HG03354 (cell line): ENCODE measurements around the gene UBA6.
"Not testable (repeated sequence)": the region's sequence is repeated elsewhere in the genome, so short reads cannot be mapped to it uniquely, and the experiment has no call there.

Source experiments
- ATAC-seq: cut with Tn5 transposase; IDR thresholded peaks from one replicate; pipeline ENCODE4 v1.9.1; 2021; ENCODE audit warnings: mild to moderate bottlenecking; ENCODE audit not compliant: unreplicated experiment, poor library complexity, severe bottlenecking

Gene UBA6

GRCh38 chr4:67714955-67715354, 14.0 kb upstream of the UBA6 start:
- ATAC-seq, result no peak

DNA sequence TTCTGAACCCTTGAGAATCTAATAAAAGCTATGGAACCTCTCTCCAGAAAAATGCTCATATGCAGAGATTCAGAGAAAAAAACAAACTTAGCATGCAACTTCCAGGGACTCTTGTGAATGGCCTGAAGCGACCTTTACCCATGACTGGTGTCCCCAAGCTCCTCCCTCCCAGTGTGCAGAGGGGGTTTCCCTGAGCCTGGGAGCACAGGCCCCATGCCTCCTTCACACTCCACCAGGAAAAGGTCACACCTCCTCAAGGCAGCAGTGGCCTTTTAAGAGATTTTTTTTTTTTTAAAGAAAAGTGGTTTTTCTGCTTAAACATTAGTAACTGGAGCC, 13.3 kb upstream of the UBA6 start:
- no peak for ATAC-seq

DNA sequence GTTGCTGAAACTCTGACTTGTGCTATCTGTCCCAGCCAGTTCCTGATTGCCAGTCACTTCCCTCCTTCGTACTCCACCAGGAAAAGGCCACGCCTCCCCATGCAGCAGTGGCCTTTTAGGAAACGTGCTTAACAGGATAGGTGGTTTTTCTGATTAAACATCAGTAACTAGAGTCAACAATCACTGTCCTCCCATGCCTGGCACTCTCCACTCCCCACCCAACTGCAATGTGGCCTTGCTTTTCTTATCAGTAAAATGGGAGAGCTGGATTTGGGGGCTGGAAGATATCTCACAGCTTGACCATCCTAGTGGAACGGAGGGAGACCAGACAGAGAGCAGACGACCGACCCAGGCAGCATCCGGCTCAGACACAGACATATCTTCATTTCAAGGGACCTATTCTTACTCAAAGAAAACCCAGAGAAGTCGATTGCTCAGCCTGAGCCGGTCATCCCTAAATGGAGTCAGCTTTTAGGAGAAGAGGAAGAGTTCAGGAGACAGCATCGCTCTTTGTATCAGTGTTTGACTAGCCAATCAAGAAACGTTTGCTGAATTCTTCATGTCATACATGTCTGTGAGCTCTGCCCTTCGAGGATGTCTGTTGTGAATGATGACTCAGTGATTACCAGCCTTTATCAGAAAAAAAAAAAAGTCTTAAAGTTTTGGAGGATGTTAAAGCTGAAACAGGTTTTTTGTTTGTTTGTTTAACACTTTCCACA, 12.7 kb upstream of the UBA6 start:
- ATAC-seq, result no peak

DNA sequence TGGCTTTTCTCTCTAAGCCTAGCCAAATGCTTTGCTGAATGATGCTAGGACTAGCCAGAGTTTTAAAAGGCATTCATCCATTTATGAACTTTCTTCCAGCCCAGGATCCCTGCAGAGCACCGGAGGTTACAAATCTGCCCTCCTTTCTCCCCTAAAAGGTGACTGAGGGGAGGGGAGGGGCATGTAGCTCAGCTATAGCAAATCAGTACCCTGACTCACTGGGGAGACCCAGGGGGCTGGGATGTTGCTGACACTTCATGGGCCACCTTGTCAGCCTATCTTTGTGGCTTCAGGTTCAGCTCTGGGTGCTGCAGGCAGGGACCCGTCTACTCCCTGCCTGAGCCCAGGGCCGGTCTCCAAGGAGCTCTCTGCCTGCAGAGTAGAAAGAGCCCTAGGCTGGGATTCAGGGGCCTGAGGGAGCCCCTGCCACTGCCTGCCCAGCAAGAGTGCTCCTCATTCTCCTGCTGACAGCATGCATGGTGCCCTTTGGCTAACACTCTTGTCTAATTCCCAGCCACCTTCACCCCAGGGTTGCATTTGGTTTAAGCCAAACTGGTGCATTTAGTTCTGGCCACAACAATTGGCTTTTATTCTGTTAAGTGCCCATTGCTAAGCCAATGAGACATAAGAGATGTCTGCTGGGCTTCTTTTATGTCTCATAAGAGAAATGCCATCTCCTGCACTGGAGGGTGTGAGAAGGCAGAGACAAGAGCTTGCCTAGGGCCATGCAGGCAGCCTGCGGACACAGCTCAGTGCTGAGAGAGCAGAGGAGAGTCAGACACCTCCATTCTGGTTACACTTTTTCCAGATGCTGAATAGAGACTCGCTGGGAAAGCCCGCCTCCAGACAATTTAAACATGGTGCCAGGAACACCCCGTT, 11.9 kb upstream of the UBA6 start:
- ATAC-seq, result no peak

DNA sequence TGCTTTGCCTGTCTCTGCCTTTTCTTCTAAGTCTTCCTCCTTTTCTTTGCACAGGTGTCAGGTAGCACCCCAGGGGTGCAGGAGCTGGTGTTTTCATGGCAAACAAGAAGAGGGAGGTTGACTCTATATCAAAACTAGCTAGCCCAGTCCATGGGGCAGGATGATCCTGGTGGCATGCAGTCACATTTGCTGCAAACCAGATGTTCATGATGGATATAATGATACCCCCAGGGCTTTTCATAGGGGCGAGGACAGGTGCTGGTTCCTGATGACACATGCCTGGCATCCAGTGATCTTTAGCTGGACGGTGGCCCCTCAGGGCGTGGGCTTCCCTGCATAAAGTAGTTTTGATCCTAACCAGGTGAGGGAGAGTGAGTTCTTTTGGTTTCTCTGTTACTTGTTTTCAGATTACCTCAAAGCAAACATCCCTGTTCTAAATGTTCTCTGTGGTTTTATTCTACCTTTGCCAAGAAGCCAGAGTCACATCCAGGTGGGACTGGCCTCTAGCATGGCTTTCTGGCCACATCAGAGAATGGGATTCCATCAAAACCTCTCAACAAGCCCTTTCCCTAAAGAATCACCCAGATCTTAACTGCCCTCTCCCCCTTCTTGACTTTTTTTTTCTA, 11.2 kb upstream of the UBA6 start:
- no peak for ATAC-seq

GRCh38 chr4:67706682-67707081, 5.7 kb upstream of the UBA6 start:
- ATAC-seq, result not testable (repeated sequence)

GRCh38 chr4:67704843-67705242, 3.9 kb upstream of the UBA6 start:
- no peak for ATAC-seq

GRCh38 chr4:67702166-67702565, 1.2 kb upstream of the UBA6 start:
- ATAC-seq, result no peak

DNA sequence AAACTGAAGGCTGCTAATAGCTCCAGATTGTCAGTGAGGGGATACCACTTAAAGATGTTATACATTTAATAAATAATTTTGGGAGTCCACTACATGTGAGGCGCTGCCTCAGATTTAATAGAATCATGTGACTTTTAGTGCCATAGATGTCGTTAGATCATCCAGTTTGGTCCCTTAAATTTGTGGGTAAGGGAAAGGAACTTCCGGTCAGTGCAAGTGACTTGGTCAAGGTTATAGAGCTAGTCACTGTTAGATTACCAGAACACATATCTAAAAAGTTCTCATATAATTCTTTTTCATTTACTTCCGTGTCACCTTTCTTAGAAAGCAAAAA, 529 bp upstream of the UBA6 start:
- ATAC-seq, result no peak

DNA sequence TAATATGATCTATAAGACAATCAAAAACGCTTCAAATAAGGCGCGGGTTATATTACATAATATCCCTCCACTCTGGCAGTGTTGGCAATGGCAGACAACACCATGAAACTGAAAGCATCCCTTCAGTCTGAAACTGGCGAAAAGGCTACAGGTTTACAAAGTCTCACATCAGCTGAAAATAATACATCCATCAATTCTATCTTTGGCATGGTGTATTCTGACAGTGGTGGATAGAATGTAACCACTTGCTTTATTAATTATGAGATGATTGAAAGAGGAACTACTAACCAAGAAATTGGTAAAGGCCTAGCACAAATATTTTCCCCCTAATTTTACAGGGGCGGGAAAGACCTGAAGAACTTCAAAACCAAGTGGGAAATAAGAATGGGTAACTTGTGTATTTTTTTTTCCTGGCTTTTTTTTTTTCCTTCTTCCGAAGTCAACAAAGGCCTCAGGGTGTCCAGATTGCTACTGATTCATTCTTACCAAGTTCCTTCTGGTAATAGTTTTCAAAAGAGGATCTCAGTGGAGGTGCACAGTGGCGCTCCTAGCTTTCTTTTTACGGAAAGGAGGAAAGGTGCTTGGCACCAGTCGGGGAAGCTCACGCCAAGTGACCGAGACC, 728 bp downstream of the UBA6 start:
- ATAC-seq, result peak; percentile 28

- no peak for ATAC-seq
Measured at GRCh38 chr4:67699603-67700002, 1.4 kb downstream of the UBA6 start.

DNA sequence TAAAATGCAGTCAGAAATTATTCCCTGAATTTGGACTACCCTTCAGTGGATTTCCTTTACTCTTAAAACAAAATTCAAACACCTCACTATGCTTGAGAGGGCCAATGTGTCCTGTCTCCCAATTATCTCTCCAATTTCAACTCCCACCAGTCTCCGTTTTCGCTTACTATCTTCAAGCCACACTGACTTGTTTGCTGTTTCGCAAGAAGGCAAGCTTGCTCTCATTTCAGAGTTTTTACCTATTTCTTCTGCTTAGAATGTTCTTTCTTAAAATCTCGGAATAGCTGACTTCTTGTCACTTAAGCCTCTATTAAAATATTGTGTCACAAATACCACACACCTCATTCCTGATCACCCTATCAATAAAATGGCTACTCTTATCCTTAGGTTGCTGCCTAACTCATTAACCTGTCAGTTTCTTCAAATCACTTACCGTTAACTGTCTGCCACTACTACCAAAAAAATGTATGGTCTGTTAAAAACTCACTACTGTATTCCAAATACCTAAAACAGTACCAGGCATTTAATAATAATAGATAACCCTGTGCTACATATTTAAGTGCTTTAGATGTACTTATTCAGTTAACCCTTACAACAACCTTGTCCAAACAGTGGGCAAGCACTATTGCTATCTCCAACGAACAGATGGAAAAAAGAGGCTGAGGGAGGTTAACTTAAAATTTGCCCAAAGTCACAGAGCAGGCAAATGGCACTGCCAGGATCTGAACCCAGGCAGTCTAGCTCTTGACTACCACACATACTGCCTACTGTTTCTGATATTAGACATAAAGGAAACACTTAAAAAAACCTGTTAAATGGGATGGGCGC, 2.9 kb downstream of the UBA6 start:
- no peak for ATAC-seq

GRCh38 chr4:67696061-67696460, 4.9 kb downstream of the UBA6 start:
- ATAC-seq, result no peak

DNA sequence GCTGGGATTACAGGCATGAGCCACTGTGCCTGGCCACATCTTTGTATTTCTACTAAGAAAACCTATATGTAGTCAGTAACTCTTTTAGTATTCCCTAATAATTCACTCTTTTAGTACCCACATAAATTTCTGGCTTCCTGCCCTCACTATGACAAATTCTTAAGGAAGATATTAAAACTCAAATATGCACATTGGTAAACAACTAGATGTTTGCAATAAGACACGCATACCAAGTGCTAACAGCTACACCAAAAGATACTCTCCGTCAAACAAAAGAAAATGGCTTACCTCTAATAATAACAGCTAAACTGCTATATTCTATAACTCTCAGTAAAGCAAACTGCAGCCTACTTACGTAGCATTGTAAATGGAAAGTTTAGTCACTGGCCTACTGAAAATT, 6.3 kb downstream of the UBA6 start:
- ATAC-seq, result no peak

GRCh38 chr4:67691328-67691727, 9.6 kb downstream of the UBA6 start:
- ATAC-seq, result no peak

GRCh38 chr4:67687636-67688035, 13.3 kb downstream of the UBA6 start:
- no peak for ATAC-seq

DNA sequence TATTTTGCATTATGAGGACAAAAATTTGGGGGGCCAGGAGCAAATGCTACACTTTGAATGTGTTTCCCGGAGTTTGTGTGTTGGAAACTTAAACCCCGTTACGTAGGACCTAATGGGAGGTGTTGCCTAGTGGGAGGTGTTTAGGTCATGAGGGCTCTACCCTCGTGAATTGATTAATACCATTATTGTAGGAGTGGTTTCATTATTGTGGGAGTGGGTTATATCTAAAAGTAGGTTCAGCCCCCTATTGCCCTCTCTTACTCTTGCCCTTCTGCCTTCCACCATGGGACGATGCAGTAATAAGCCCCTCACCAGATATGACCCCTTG, 15.5 kb downstream of the UBA6 start:
- ATAC-seq, result no peak

GRCh38 chr4:67684839-67685531, 16.0 kb downstream of the UBA6 start:
- ATAC-seq, result peak; percentile 57

DNA sequence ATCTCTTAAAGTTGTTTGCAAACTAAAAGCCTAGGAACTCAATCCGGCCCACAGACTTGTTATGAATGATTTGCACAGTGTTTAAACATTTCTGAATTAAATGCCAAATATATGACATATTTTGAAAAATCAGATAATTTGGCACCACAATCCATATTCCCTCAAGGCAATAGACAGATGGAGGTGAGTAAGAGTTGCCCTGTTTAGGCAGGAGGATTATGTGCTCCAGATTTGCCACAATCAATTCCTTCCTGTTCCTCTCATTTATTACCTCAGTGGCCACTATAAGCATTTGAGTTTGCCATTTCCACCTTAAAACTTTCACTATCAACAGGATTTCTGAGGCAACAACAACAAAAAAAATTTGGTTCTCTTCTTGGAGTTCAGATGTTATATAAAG, 18.7 kb downstream of the UBA6 start:
- no peak for ATAC-seq
